Activated T-cell treated with anti-CD3 and anti-CD28 coated beads for 1 hour (primary cell): ENCODE results near the gene PLOD2.

Experiments
- DNase-seq: peaks from one replicate; pipeline ENCODE4 v3.0.0-alpha.2; 2020; ENCODE audit warnings: low read depth

PLOD2 gene

GRCh38 chr3:146165877-146166276 lies 4.9 kb upstream of the PLOD2 start:
- DNase-seq = no peak

GRCh38 chr3:146164971-146165769 lies 4.2 kb upstream of the PLOD2 start:
- DNase-seq = no peak

GRCh38 chr3:146164506-146164905 lies 3.5 kb upstream of the PLOD2 start:
- DNase-seq = no peak

DNA sequence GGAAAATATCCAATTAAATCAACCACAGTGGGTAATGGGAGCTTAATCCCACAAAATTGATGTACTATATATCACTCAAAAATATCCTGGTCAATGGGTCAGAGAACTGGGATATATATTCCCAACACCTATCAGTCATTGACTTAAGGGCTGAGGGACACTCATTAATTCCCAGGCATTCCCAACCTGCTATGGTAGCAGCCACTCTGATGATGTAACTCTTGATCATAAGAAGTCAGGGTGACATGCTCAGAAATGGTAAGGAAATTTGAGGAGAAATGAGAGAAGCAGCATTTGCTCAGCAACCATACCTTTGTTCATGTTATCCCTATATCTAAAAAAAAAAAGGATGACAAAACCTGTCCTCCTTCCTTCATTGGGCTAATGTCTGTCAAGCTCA lies 3.1 kb upstream of the PLOD2 start:
- DNase-seq = no peak

GRCh38 chr3:146163584-146163983 lies 2.6 kb upstream of the PLOD2 start:
- DNase-seq = no peak

- DNase-seq = no peak
Observed at GRCh38 chr3:146162561-146162960, 1.6 kb upstream of the PLOD2 start.

DNA sequence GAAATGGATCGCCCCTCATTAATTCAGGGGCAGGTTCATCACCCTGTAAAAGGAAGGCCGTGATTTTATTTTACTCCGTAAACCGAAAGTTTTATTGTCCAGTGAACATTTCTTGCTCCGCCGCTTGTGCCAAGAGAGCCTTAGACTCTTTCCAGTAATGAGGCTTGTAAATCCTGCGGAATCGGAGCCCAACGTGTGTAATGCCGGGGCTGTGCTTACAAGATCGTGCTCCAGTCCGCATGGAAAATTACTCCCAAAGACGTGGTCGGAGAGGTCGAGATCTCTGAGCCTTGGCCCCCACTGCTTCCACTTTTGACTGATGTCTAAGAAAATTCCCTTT lies 649 bp upstream of the PLOD2 start:
- DNase-seq = no peak

DNA sequence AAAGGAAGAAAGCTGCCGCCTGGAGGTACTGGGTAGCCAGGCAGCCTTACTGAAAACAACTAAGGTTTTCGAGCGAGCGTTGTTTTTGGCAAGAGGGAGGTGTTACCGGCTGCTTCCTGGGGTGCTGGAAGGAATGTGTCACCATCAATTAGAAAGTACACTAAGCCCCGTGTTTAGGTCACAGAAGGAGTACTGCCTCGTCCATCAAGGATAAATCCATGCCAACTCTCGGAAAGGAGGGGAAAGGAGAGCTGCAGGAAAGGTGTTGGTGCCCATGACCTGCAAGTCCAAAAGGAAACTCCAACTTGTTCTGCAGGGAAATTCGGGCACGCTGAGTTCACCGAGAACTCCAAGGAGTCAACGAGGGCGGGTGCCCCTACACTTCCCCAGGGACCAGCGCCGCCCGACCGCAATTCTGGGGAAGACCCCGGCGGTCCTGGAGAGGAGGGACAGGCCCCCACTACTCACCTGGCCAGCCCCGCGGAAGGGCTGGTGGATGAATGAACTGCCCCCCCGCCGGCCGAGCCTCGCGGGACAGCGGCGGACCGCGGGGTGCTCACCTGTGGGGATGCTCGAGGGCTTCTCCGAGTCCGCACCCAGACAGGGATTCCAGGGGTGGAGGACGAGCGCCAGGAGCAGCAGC lies 542 bp downstream of the PLOD2 start:
- no peak for DNase-seq

DNA sequence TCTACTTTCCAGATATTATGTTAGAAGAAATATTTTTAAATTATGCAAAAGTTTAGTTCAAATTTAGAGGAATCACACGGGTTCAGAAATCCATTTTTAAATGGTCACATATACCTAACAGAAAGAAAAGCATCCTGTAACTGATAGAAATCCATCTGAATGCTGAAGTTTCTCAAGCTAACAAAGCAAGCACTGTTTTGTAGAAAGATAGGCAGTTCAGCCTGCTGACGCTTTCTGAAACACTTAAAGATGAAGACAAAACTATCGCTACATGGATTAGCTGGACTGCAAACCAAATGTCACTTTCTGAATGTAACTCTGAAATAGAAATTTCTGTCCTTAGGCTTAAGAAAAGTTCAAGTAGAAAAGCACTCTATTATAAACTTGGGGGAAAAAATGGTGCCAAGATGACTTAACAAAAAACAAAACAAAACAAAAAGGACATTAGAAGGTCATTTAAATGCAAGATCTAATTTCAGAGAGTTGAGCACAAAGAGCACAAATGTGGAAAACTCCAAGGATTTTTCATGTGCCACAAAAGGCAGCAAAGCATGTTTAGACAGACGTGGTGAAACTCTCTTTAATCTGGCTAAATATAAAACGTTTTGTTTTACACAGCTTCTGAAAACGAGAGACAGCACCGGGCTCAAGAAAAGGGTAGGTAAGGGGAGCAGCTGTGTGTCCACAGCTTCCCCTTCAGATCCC lies 1.2 kb downstream of the PLOD2 start:
- no peak for DNase-seq

- no peak for DNase-seq
Observed at GRCh38 chr3:146159037-146159436, 1.9 kb downstream of the PLOD2 start.

DNA sequence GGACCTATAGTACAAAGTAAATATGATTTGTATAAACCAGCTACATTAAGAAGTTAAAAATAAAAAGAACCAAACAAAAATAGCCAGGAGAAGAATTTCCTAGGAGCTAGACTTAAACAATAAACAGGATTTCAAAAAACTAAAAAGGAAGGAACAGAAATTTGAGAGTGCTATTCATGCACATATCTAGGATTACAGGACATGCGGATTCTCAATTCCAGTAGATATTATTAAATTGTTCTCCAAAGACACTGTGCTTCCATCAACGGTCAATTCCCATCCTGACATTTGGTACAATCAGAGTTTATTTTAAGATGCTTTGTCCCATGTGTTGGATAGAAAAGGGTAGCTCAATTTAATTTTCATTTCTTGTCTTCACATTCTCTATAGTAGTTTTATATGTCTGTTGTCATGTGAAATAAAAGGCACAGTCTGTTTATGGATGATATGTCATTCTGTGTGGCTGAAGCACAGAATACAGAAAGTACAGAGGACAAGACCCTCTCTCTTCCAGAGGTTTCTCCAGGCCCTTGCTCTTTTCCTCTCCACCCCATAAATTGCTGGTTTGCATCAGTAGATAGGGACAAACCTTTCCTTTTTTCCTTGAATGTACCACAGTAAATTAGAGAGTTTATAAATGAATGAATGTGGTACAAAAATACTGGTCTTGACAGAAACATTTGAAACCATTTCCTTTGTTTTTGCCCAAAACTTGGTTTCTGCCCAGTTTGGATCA lies 3.5 kb downstream of the PLOD2 start:
- DNase-seq = no peak

GRCh38 chr3:146156666-146157314 lies 4.2 kb downstream of the PLOD2 start:
- no peak for DNase-seq

GRCh38 chr3:146156095-146156494 lies 4.9 kb downstream of the PLOD2 start:
- DNase-seq = no peak

GRCh38 chr3:146154995-146155394 lies 6.0 kb downstream of the PLOD2 start:
- no peak for DNase-seq

DNA sequence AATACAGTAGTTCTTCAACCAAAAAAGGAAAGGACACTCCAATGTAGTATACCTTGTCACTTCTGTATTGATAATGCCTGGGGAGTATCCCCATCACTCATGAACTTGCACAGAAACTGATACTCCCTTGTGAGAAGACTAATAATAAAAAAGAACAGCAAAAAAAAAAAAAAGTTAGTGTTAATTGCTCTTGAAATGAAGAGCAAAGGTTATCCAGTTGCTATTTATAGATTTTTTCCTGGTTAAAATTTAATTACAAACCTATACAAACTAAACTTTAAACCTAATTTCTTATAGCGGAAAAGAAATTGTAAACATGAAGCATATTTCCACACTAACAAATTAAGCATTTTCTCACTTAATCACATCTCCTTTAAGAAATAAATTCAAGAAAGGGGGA lies 6.7 kb downstream of the PLOD2 start:
- no peak for DNase-seq

DNA sequence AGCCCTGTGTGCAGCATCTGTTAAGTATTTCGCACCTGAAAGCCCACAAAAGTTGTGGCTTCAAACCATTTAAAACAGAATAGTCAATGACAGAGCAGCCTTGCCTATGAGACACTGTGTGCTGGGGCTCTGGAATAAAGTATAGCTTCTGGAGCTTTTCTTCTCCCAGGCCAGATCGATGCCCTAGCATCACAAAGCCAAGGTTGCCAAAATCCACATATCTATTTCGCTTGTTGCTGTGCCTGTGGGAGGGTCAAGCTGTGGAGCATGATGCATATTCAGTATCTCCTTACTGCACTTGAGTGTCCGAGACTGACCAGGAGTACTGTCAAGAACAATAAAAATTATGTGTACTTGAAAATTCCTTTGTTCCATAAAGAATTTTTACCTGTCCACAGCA lies 7.6 kb downstream of the PLOD2 start:
- no peak for DNase-seq

- DNase-seq = no peak
Observed at GRCh38 chr3:146152834-146153233, 8.2 kb downstream of the PLOD2 start.

DNA sequence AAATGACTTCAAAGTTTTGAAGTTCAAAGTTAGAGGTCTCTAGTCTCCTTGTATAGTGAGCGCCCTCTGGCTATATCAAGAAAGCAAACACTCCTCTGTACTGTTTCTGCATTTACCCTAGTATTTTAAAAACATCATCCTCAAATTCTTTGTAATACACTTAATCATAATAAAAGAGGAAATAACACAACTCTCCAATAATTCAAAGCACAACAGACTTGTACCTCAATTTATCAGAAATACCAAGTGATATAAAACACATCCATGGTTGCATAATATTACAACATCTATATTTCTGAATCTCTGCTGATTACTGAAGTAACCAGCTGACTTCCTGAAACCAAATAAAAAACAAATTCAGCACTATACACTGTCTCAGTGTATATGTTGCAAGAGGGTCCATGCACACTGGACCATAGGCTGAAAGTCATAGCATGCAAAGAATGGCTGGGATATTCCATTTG lies 12.5 kb downstream of the PLOD2 start:
- no peak for DNase-seq

DNA sequence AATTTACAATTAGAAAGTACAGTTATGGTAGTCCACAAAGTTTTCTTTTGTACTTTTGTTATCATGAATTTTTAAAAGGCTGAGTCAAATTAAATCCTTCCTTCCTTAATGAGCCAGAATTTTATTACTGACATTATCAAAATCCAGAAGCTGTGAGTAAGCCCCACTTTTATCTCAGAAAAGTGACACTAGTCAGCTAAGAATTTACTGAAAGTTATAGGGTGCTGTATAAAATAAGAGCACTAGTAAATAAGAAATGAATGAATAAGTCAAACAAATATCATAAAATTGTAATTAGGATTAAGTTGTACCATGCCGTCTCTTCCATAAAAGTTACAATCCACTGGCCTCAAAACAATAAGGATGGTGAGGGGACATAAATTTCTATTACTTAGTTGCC lies 15.3 kb downstream of the PLOD2 start:
- DNase-seq = no peak

DNA sequence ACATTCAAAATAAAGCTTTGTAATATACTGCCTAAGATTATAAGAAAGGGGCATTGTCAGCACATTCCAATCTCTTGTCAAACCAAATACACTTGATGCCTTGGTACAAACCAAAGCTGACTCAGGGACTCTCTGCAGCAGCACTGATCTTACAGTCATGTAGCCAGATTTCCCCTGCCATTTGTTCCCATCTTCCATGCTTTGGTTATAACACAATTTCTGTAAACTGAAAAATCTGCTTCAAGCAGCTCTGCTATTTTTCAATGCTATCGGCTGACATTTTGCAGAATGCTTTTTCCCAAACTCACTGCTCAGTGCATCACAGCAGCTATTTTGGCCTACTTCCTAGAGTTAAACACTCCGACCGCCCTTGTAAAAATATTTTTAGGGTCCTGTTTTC lies 18.2 kb downstream of the PLOD2 start:
- DNase-seq = no peak

GRCh38 chr3:146139586-146140110 lies 21.3 kb downstream of the PLOD2 start:
- no peak for DNase-seq

DNA sequence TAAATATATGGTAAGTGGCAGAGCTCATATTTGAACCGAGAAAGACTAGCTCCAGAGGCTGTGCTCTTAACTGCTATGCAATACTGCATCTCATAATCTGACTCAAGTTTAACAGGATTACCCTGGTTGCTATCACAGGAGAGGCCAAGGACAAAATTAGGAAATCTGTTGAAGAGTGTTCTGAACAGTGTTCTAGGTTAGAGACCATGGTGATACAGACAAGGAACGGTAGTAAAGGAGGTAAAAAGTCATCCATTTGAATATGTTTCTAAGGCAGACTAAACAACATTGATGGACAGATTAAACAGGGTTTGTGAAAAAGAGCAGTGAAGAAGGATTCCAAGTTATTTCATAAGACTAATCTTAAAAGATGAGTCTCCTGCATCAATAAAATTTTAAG lies 22.1 kb downstream of the PLOD2 start:
- DNase-seq = no peak
